ENCODE measurements around the gene LZTS3.

DNA sequence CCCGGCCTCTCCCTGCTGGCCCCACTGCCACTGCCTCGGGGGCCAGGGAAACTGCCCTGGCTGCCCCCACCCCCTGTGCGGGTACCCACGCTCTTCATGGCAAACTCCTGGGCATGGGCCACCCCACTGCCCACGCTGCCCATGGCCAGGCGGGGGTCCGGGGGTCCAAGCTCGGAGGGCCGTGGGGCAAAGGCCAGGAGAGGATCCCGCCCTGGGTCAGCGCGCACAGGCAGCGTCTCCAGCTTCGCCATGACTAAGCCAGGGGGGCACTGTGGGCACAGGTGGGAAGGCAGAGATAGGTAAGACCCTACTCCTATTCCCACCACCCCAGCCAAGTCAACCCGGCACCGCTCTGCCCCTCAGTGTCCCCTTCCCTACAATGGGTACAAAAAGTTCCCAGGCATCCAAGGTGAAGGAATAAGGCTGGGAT, 6.4 kb downstream of the LZTS3 start:
- TF ChIP-seq, protein P1, sequence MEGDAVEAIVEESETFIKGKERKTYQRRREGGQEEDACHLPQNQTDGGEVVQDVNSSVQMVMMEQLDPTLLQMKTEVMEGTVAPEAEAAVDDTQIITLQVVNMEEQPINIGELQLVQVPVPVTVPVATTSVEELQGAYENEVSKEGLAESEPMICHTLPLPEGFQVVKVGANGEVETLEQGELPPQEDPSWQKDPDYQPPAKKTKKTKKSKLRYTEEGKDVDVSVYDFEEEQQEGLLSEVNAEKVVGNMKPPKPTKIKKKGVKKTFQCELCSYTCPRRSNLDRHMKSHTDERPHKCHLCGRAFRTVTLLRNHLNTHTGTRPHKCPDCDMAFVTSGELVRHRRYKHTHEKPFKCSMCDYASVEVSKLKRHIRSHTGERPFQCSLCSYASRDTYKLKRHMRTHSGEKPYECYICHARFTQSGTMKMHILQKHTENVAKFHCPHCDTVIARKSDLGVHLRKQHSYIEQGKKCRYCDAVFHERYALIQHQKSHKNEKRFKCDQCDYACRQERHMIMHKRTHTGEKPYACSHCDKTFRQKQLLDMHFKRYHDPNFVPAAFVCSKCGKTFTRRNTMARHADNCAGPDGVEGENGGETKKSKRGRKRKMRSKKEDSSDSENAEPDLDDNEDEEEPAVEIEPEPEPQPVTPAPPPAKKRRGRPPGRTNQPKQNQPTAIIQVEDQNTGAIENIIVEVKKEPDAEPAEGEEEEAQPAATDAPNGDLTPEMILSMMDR (IDR thresholded peaks at IDR 0.05), result no peak
- no peak for TF ChIP-seq POLR2A (IDR thresholded peaks at IDR 0.05)

All from adrenal gland (tissue), 5 donors.